ENCODE results near the gene PTPN2.
"Not testable (repeated sequence)": the region's sequence is repeated elsewhere in the genome, so short reads cannot be mapped to it uniquely, and the experiment has no call there.

The PTPN2 gene

DNA sequence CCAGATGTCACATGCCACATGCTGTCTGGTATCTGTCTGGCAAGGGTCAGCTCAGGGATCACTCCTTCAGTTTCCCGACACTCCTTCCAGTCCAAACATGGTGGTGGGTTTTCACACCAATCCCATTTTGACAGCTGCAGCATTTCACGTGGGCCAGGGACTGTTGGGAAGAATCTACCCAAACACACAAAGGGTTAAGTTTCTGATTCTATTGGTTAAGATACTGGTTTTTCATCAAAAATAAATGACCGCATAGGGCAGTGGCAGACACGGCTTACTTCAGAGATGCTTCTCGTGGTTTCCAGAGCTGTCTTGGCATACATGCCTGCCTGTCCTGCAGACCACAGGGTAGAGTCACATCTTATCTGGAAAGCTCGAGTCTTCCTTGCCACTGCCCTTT is 101.5 kb downstream of the PTPN2 start:
- TF ChIP-seq, protein P1, sequence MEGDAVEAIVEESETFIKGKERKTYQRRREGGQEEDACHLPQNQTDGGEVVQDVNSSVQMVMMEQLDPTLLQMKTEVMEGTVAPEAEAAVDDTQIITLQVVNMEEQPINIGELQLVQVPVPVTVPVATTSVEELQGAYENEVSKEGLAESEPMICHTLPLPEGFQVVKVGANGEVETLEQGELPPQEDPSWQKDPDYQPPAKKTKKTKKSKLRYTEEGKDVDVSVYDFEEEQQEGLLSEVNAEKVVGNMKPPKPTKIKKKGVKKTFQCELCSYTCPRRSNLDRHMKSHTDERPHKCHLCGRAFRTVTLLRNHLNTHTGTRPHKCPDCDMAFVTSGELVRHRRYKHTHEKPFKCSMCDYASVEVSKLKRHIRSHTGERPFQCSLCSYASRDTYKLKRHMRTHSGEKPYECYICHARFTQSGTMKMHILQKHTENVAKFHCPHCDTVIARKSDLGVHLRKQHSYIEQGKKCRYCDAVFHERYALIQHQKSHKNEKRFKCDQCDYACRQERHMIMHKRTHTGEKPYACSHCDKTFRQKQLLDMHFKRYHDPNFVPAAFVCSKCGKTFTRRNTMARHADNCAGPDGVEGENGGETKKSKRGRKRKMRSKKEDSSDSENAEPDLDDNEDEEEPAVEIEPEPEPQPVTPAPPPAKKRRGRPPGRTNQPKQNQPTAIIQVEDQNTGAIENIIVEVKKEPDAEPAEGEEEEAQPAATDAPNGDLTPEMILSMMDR (IDR thresholded peaks at IDR 0.05; ENCODE audit: extremely low read depth, missing control alignments): no peak
- DNase-seq (ENCODE audit: low spot score): no peak

DNA sequence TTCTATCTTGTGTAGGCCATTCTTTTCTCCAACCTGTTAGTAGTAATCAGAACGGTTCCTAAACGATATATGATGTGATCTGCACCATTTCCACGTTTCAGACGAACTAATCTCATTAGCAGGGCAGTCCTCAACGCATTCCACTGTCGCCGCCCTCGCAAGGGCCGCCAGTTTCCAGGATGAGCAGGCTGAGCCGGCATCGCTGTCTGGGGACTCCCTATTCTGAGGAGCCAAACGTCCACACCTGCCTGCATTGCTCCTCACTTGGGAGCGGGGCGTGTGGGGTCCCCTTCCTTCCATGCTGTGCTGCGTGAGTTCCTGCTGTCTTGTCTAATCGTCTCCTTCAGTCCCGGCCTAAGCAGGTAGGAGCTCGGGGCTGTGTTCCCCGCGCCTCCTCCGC is 104.6 kb downstream of the PTPN2 start:
- DNase-seq (ENCODE audit: low spot score): no peak
- TF ChIP-seq, protein P1 (IDR thresholded peaks at IDR 0.05; ENCODE audit: extremely low read depth, missing control alignments): no peak

DNA sequence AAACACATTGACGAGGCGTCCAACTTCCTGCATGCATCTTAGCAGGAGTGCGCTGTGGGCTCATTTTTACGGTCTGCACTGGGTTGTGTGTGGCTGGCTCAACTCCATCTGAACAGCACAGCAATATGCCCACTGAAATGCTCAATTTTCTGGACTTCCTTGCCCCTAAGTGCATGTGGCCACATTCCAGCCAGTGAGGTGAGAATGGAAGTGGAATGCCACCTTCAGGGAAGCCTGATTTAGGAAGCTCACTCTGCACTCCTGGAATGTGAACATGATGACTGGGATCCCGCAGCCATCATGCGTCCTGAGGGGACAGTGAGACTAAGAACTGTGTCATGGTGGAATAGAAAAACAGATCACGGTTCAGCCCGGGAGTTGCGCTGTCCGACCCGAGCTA is 105.0 kb downstream of the PTPN2 start:
- TF ChIP-seq, protein P1 (IDR thresholded peaks at IDR 0.05; ENCODE audit: extremely low read depth, missing control alignments): no peak
- no peak for DNase-seq (ENCODE audit: low spot score)

DNA sequence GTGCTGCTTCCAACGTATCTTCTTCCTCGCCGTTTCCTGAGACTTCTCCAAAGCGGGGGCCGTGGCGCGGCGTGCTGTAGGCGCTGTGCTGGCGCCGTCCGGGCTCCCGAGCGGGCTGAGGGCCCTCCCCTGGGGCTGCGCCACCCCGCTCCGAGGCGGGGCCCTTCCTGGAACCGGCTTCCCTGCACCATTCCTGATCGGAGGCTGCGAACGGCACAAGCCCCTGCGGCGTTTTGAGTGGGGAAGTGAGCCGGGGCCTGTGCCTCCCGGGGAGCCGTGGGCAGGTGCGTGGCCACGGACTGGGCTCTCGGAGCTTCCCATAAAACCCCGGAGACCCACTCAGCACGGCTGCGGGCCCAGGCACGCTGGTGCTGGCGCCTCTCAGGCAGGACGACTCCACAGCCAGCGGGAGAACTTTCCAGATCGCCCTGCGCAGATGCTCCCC is 106.5 kb downstream of the PTPN2 start:
- DNase-seq (ENCODE audit: low spot score): no peak
- TF ChIP-seq, protein P1 (IDR thresholded peaks at IDR 0.05; ENCODE audit: extremely low read depth, missing control alignments): no peak

DNA sequence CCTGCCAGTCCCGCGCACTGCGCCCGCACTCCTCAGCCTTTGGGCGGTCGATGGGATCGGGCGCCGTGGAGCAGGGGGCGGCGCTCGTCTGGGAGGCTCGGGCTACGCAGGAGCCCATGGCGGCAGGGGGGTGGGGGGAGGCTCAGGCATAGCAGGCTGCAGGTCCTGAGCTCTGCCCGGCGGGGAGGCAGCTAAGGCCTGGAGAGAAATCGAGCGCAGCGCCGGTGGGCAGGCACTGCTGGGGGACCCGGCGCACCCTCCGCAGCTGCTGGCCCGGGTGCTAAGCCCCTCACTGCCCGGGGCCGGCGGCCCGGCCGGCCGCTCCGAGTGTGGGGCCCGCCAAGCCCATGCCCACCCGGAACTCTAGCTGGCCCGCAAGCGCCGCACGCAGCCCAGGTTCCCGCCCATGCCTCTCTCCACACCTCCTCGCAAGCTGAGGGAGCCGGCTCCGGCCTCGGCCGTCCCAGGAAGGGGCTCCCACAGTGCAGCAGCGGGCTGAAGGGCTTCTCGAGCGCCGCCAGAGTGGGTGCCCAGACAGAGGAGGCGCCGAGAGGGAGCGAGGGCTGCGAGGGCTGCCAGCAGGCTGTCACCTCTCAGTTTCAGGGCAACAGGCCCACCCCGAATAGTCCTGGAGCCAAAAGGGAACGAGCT is 107.1 kb downstream of the PTPN2 start:
- no peak for DNase-seq (ENCODE audit: low spot score)
- TF ChIP-seq, protein P1 (IDR thresholded peaks at IDR 0.05; ENCODE audit: extremely low read depth, missing control alignments): no peak

DNA sequence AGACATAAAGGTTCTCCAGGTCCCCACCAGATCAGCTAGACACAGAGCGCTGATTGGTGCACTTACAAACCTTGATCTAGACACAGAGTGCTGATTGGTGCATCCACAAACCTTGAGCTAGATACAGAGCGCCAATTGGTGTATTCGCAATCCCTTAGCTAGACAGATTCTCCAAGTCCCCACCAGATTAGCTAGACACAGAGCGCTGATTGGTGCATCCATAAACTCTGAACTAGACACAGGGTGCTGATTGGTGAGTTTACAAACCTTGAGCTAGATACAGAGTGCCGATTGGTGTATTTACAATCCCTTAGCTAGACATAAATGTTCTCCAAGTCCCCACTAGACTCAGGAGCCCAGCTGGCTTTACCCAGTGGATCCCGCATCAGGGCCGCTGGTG is 107.6 kb downstream of the PTPN2 start:
- not testable (repeated sequence) for DNase-seq (ENCODE audit: low spot score)

DNA sequence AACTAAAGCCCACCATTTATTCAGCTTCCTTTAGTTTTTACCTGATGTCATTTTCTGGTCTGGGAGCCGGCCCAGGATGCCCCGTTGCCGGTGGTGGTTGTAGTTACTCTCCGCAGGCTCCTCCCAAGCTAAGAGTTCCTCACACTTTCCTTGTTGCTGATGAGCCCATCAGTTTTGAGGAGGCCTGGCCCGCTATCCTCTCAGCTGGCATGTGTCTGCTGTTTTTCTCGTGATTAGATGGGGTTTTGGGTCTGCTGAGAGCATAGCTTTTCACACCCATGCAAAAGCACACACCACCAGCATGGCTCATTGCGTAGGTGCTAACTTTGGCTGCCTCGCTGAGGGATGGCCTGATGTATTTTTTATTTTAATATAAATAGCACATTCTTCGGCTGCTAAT is 109.1 kb downstream of the PTPN2 start:
- TF ChIP-seq, protein P1 (IDR thresholded peaks at IDR 0.05; ENCODE audit: extremely low read depth, missing control alignments): no peak
- DNase-seq (ENCODE audit: low spot score): no peak

DNA sequence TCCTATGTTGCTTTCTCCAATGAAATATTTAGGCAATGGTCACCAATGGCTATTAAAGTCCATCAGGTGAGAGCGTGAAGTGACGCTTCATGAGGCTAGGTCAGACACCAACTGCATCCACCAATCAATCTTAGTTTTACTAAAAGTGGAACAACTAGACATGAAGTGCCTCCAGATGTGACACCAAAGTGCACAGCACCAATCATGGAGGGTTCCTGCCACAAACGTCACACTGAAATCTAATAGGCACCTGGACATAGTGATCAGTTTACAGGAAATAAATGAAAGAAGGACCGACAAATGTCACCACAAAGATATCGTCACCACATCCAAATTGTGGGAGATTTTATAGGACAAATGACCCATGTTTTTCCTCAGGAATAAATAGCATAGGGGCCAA is 110.7 kb downstream of the PTPN2 start:
- DNase-seq (ENCODE audit: low spot score): no peak
- TF ChIP-seq, protein P1 (IDR thresholded peaks at IDR 0.05; ENCODE audit: extremely low read depth, missing control alignments): no peak

Data from GM20000 (cell line).